LoVo (cell line): ENCODE results near the gene LMBRD1.
"Not testable (repeated sequence)": the region's sequence is repeated elsewhere in the genome, so short reads cannot be mapped to it uniquely, and the experiment has no call there.

Experiments used
- DNase-seq: peaks from one replicate; pipeline ENCODE4 v3.0.0-alpha.2; 2016; ENCODE audit warnings: low spot score

The LMBRD1 gene

GRCh38 chr6:69796642-69797390, at the start of gene LMBRD1:
TSS of gene LMBRD1 (minus strand) at chr6:69797010. CDS start at chr6:69796881, 129 bp downstream.
- peak; percentile 94 for DNase-seq

DNA sequence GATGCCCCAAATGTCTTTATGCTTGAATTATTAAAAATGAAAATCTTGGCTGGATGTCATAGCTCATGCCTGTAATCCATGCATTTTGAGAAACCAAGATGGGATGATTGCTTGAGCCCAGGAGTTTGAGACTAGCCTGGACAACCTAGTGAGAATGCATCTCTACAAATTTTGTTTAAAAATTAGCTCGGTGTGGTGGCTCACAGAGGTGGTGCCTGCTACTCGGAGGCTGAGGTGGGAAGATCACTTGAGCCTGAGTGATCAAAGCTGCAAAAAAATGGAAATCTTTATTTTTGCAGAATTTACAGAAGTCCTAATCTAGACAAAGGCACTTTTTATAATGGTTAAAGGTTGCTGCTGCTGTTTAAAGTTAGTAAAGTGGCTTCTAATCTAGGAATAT, 49.5 kb upstream of the LMBRD1 start:
- DNase-seq = no peak

DNA sequence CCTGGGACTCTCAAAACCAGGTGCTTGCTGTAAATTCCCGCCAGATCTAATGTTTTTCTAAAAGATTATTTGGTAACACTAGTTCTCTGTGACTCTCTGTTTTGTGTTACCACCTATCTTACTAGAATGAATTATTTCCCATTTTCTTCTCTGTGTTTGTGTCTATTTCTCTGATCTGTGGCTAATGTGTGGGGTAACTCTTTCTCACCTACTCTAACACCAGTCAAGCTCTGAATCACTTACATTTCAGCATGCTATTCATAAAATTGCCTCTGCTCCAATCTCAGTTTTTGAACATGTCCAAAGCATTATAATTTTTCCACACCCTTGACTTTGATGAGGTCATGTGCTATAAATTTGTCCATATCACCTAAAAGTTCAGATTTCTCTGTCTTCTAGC, 46.4 kb upstream of the LMBRD1 start:
- no peak for DNase-seq

GRCh38 chr6:69841862-69842261, 45.1 kb upstream of the LMBRD1 start:
- DNase-seq = no peak

DNA sequence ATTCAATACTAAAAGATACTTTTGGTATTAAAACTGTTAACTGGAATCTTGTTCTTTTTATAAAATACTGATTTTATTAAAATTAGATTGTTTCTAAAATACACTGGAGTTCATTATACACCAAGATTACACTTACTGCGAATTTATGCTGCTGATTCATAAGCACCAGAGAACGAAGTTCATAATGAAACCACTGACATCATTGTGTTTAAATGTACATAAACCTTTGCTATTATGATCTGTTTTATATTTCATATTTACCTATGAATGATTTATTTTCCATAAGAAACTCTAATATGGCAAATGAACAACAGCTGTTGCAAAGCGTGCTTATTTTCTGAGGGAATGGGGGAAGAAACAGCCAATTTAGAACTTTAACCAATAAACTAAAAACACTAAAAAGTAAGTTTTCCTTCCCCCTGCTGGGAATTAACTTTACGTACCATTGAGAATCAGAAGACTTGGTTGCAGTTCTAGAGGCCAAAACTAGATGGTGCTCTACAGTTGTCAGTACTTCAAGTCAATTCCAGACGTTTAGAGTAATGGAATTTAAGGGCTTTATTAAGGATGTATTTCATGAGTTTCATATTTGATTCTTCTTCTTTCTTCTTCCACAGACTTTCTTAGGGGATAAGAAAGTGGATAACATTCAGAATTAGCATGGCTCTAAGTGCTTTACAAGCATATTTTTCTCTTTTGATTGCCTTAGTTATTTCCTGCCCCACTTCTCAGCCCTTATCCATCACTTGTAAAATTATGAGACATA, 38.8 kb upstream of the LMBRD1 start:
- DNase-seq = peak; percentile 47

- DNase-seq = no peak
Measured at GRCh38 chr6:69832558-69832957, 35.7 kb upstream of the LMBRD1 start.

DNA sequence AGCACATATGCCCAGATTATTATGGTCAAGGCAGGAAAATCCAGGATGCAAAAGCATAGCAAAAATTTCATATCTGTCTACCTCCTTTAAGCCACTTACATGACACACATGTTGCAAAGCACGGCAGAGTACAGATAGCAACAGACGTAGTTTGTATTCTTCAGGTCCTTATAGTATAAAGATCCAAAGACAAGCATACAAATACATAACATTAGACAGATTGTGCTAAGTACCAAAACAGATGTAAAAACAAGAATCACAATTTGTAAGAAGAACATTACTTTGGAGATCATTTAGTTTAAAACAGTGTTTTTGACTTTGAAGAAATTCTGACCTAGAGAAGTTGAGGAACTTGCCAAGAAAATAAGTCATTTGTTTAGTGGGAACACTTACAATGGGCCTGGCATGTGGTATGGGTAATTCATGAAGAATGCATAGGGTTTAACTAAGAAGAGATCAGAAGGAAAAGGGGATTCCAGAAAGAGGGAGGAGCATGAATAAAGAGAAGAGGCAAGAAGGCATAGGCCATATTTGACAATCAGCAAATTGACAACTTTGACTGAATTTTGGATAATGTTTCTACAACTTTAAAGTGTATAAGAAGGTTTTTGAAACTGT, 30.6 kb upstream of the LMBRD1 start:
- no peak for DNase-seq

DNA sequence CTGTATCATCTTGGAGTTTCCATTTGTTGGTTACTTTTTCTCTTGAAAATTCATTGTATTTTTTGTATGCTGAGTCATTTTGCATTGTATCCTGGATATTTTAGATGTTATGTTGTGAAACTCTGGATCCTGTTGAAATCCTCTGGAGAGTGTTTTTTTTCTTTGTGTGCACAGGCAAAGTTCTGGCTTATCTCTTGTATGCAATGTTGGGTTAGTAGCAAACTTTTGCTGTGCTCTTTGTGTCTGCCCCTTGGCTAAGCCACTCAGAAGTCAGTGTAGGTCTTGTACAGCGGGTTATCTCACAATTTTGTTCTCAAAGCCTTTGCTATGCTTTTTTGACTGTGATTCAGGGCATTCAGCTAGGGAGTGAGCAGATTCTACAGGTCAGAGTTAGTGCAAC, 29.1 kb upstream of the LMBRD1 start:
- no peak for DNase-seq

- not testable (repeated sequence) for DNase-seq
Measured at GRCh38 chr6:69824355-69824754, 27.5 kb upstream of the LMBRD1 start.

DNA sequence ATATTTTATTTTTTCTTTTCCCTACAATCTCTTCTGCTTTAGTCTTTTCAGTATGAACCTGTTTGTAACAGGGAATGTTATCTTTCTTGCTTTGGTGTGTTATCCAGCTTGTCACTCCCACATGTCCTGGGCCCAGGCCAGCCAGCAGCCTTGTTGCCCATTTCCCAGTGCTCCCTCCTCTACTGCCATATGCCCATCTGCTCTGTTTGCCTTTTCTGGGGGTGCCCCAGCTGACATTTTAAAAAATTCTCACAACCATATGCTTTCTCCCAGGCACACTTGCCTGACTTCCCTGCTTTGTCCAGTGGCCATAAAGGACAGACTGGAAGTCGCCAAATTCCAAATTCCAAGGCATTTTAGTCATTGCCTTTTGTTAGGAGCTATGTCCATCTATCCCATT, 23.6 kb upstream of the LMBRD1 start:
- DNase-seq = no peak

GRCh38 chr6:69820018-69820417, 23.2 kb upstream of the LMBRD1 start:
- no peak for DNase-seq

DNA sequence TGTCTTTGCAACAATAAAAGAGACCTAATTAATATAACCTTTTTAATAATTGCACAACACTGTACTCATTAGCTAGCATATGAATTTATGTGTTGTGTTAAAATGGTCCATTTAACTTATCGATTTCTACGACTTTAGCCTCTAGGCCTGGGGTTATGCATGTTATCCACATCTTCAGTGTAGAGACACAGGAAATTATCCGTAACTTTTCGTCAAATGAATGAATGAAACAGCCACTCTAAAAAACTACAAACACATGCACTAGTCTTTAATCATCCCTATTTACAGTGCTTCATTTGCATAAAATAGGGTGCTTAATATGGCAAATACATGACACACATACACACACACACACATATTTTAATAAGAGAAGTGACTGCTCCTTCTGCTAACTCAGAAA, 22.3 kb upstream of the LMBRD1 start:
- DNase-seq = no peak

GRCh38 chr6:69818223-69818930, 21.6 kb upstream of the LMBRD1 start:
- no peak for DNase-seq

DNA sequence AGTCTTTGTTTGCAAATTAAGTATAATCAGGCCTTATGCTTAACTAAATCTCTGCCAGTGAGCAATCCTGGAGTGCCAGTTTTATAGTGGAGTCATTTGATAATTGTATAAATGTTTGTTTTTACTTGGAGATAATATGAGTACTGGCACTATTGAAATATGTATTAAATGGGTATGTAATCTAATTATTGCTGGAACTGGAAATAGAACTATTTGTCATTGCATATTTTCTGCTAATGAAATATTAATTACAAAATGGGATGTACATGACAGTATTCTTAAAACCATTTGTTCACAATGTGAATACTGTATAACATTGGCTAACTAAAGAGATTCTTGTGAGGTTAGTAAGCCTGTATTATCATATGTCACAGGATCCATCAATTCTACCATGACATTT, 20.5 kb upstream of the LMBRD1 start:
- DNase-seq = no peak

DNA sequence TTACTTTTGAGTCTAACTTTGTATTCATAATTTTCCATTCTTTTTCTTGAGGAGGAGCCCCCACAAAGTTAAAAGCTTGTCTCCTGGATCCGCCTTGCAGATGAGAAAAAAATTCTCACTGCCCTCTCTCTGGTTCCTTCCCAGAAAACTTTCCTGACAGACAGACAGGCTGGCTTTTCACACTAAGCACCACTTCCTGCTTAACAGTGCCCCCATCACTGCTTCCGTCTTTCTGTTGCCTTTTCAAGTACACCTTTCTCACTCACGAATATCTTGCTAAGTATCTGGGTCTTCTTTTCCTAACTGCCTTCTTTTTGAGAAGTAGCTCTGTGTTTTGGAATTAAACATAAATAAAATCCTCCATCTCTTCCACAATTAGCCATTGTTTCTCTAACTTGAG, 19.8 kb upstream of the LMBRD1 start:
- no peak for DNase-seq

DNA sequence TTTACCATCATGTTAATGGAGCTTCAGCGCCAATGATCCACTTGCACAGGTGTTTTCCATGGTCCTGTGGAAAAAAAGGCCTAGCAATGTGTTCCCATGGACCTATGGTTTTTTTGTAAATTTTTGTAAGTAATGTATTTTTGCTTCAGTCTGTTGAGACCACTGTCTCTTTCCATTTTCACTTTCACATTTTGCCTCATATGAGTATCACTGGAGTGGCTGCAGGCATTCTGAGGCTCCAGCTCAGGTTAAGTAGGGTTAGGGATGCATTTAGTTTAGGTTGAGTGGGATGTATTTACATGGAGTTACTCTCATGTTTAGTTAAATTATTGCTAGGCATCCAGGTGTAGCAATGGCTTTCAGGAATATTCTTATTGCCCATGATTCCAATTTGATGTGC, 19.2 kb upstream of the LMBRD1 start:
- DNase-seq = no peak

DNA sequence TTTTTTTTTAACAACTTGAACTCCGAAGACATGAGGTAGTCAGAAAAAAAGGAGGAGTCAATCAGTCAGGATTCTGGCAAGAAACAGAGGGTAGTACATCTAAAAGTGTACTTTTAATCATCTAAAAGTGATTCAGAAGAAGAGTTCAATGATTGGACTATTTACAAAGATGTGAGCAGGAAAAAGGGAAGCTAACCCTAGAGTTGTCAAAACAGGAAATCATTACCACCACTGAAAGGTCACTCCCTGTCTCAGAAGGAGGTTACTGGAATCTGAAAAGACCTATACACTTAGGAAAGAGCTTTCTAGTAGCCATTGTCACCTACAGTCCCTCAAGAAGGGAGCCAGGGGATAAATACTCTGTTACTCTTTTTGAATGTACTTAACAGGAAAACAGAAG, 16.7 kb upstream of the LMBRD1 start:
- no peak for DNase-seq

DNA sequence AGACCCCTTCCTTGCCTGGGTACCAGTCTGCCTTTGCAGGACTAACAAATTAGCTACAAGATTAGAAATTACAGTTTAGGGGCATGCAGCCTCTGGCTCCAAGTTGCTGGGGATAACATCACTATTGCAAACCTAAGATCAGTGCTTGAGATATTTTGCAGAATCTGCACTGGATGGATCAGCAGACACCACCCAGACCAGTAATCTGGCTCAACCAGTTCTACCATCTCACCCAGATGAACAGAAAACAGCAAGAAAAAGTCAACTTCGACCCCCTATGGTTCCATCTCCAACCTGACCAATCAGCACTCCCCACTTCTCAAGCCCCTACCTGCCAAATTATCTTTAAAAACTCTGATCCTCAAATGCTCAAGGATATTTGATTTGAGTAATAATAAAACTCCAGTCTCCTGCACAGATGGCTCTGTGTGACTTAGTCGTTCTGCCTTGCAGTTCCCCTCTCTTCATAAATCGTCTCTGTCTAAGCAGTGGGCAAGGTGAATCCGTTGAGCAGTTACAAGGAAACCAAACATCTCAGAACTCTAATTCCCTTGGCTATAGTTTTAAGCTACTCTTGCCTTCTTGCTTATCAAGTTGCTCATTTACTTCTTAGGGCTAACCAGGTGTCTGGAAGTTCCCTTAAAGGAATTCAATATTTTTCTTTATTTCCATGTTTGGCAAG, 16.1 kb upstream of the LMBRD1 start:
- no peak for DNase-seq

GRCh38 chr6:69802995-69803394, 6.2 kb upstream of the LMBRD1 start:
- no peak for DNase-seq

- no peak for DNase-seq
Measured at GRCh38 chr6:69801711-69802110, 4.9 kb upstream of the LMBRD1 start.

DNA sequence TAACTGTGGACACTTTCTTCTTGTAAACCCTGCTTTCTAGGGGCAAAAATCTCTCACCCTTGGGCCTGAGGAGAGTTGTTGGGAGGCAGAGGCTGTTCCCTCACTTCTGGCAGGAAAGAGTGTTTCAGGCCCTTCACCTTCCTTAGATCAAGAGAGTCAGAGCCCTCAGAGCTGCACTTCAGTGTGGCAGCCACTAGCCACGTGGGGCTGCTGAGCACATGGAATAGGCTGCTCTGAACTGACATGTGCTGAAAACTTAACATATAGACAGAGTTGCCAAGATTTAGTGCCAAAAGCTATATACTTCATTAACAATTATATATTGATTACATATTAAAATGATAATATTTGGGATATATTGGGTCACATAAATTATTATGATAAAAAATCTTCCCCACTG, 4.4 kb upstream of the LMBRD1 start:
- DNase-seq = no peak

DNA sequence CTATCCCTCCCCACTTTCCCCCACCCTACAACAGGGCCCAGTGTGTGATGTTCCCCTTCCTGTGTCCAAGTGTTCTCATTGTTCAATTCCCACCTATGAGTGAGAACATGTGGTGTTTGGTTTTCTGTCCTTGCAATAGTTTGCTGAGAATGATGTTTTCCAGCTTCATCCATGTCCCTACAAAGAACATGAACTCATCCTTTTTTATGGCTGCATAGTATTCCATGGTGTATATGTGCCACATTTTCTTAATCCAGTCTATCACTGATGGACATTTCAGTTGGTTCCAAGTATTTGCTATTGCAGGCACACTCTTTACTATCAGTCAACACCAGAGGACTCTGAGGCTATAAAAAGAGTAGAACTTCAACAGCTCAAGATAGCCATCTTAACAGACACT, 2.0 kb upstream of the LMBRD1 start:
- not testable (repeated sequence) for DNase-seq
